NCI-H146 (cell line): ENCODE results near the gene GAL3ST3.
A peak's percentile ranks its signal among the peaks of the same experiment; 100 is the strongest.
"Not testable (repeated sequence)": the region's sequence is repeated elsewhere in the genome, so short reads cannot be mapped to it uniquely, and the experiment has no call there.

Source experiments
- DNase-seq: peaks from one replicate; lab custom pipeline; 2025; lab: John Stamatoyannopoulos, UW

GAL3ST3 gene

DNA sequence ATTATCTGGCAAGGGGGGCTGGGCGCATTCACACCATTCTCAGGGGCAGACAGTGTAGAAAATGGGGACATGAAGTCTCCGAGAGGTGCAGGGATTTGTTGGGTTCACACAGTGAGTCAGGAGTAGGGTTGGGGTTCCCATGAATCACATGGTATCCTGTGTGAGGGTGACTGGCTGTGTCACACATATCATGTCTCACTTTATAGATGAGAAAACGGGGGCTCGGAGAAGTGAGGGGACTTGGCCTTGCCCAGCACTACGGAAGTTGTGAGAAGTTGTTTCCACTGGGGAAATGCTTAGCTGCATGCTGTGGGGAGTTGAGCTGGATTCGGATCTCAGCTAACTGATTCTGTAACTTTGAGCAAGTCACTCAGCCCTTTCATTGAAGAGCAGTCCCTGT, 4.2 kb downstream of the GAL3ST3 start:
- DNase-seq: no peak

- no peak for DNase-seq
Measured at GRCh38 chr11:66042996-66043906, 5.7 kb downstream of the GAL3ST3 start.

- no peak for DNase-seq
Measured at GRCh38 chr11:66042227-66042995, 6.5 kb downstream of the GAL3ST3 start.

- no peak for DNase-seq
Measured at GRCh38 chr11:66039765-66040164, 9.2 kb downstream of the GAL3ST3 start.

- no peak for DNase-seq
Measured at GRCh38 chr11:66037327-66037726, 11.6 kb downstream of the GAL3ST3 start.

GRCh38 chr11:66036334-66036710, 12.6 kb downstream of the GAL3ST3 start:
- DNase-seq: no peak

GRCh38 chr11:66035653-66036333, 13.2 kb downstream of the GAL3ST3 start:
- no peak for DNase-seq

- DNase-seq: no peak
Measured at GRCh38 chr11:66032957-66033735, 15.8 kb downstream of the GAL3ST3 start.

GRCh38 chr11:66026017-66026529, 22.9 kb downstream of the GAL3ST3 start, which contains the start of gene CATSPER1:
Gene CATSPER1 (minus strand): TSS chr11:66026479. CDS start chr11:66026379, 100 bp downstream.
- no peak for DNase-seq

DNA sequence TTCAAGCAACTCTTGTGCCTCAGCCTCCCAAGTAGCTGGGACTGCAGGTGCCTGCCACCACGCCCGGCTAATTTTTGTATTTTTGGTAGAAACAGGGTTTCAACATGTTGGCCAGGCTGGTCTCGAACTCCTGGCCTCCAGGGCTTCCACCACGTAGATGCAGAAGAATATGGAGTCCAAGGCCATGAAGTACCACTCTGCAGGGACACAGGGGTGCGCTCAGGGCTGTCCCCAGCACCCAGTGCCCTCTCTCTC, 25.8 kb downstream of the GAL3ST3 start:
- DNase-seq: not testable (repeated sequence)

DNA sequence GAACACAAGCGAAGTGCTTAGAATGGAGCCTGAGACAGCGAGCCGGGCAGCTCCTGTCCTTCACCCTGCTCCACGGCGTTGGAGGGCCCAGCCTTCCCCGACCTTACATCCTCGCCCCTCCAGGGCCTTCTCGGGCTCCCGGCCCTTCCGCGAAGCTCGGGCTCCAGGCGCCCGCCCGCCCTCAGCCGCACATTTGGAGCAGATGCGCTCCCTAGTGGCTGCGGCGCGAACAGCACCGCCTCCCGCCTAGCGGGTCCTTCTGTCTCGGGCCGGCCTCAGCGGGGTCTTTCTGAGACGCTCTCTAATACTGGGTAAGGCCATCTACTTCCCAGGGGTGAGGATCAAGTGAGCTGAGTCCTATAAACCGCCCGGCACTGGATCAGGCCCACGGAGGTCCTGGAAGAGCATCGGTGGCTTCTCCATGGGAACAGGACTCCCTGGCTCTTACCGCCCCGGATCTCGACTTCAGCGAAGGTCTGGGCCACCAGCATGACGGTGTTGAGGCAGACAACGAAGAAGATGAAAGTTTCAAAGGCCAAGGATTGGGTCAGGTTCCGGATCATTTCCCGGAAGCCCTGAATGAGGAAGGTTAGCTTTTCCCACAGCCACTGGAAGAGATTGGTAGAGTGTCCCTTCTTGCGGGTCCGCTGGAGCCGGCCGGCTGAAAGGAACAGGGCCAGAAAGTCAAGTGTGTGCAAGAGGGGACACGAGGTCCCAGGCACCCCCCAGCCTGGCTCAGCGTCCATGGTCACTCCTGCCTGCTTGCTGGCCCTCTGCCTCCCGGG, 26.4 kb downstream of the GAL3ST3 start:
- peak; percentile 68 for DNase-seq

DNA sequence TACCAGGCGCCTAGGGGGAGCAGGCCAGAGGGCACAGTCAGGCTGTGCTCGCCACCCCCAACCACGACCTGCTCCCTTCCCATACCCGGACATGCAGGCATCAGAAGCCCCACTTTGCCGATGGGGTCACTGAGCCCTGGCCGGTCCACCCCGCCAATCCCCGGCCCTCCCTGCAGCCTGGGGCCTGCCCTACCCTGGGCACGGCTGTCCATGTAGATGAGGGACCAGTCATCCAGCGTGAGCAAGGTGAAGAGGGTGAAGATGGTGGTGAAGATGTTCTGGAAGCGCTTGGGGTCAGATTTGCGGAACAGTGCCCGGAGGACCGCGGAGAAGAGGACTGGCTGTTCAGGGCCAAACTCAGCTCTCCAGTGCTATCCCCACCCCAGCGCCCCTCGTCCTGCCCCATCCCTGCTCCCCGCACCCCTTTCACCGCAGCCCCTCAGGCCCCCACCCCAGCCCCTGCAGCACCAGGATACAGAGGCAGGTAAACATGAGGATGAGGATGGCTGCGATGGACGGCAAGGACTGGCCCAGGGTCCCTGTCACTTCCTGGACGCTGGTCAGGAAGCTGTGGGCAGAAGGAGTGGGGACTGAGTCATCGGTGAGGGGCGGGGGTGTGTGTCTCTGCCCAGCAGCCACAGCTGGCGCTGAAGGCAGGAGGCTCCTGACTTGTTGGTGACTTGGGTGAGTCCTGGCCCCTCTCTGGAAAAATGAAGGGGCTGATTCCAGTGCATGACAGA, 28.2 kb downstream of the GAL3ST3 start:
- no peak for DNase-seq

GRCh38 chr11:66020212-66020611, 28.7 kb downstream of the GAL3ST3 start:
- no peak for DNase-seq

GRCh38 chr11:66017321-66017720, 31.6 kb downstream of the GAL3ST3 start:
- peak; percentile 14 for DNase-seq

DNA sequence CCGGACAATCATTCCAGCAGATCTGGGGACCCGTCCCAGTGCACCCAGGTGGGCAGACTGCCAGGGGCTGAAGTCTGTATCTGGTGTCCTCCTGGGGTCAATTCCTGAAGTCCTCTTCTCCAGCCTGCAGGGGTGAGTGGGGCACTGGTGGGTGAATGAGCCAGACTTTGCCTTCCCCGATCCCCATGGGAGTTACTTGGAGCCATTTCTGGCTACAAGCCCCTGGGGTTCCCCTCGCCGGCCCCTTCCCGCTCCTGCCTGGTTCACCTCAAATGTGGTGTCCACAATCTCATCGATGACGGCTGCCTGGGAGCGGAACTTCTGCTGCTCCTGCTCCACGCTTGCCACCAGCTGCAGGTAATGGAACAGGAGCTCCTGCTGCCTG, 32.2 kb downstream of the GAL3ST3 start:
- DNase-seq: no peak

- no peak for DNase-seq
Measured at GRCh38 chr11:66015936-66016792, 32.8 kb downstream of the GAL3ST3 start.

GRCh38 chr11:66015454-66015881, 33.5 kb downstream of the GAL3ST3 start:
- DNase-seq: no peak

- DNase-seq: no peak
Measured at GRCh38 chr11:66014804-66015453, 34.0 kb downstream of the GAL3ST3 start.

- DNase-seq: no peak
Measured at GRCh38 chr11:66013762-66014100, 35.2 kb downstream of the GAL3ST3 start.
